ENCODE measurements around the gene RHNO1.

- TF ChIP-seq CTCF (conservative IDR thresholded peaks at IDR 0.05) (no peak), EZH2 (IDR thresholded peaks at IDR 0.05; ENCODE audit: low read depth) (no peak)
Observed at GRCh38 chr12:2835691-2836403, 41.2 kb upstream of the RHNO1 start.
